OCI-LY7 (cell line): ENCODE results near the gene INTS14.

Source experiments
- CTCF ChIP-seq: fragments of 200-600 bp; sonication (generic); conservative IDR thresholded peaks from 2 replicates; pipeline ENCODE4 v1.5.1; 2014; ENCODE audit warnings: mild to moderate bottlenecking, antibody characterized with exemption, low read length, moderate library complexity, mixed read lengths
- EZH2phosphoT487 ChIP-seq: fragments of 200-600 bp; sonication (generic); IDR thresholded peaks from 2 replicates; pipeline ENCODE4 v1.6.1; 2018; ENCODE audit warnings: low read depth, borderline replicate concordance, mild to moderate bottlenecking, mixed run types, antibody characterized with exemption, low read length, moderate library complexity, mixed read lengths

- TF ChIP-seq CTCF: no peak
- no peak for TF ChIP-seq EZH2phosphoT487
Measured at GRCh38 chr15:65530318-65531111, 80.4 kb downstream of the INTS14 start, which contains the start of gene HACD3.
